Measurements from ENCODE around the gene IKBKG. TPM values are rescaled to one million over a fixed set of nuclear protein-coding genes. Genes with fewer than 3 reads are reported as not detected.

The IKBKG gene
- total and polyA plus RNA-seq, 2 of the 13 experiments (the other 11 are each of a cell fraction or from before 2014, with no cell fraction given), result 30.6 to 44.3 TPM

GRCh38 chrX:154534526-154535322 is 12.7 kb upstream of the IKBKG start (continued):
- no peak for TF ChIP-seq PREB (CRISPR knock-in tag; IDR thresholded peaks at IDR 0.05)
- peak; percentile 67 for TF ChIP-seq ZBTB38 (CRISPR knock-in tag; IDR thresholded peaks at IDR 0.05)
- no peak for TF ChIP-seq NFKBIZ (CRISPR knock-in tag; IDR thresholded peaks at IDR 0.05)
- no peak for TF ChIP-seq DRAP1 (CRISPR knock-in tag; IDR thresholded peaks at IDR 0.05)
- peak; percentile 13; the same call in 1 of the 2 replicates for TF ChIP-seq MTA1 (CRISPR knock-in tag; IDR thresholded peaks at IDR 0.05; ENCODE audit: borderline replicate concordance)
- TF ChIP-seq TGIF2 (CRISPR knock-in tag; IDR thresholded peaks at IDR 0.05), result no peak
- 0 out of 2 replicates have a peak, but pooled peaks have one; percentile 34 for TF ChIP-seq BHLHE40 (IDR thresholded peaks at IDR 0.05; ENCODE audit: low read length)
- no peak for TF ChIP-seq ZBTB46 (CRISPR knock-in tag; IDR thresholded peaks at IDR 0.05; ENCODE audit: borderline replicate concordance)
- TF ChIP-seq BRD4 (CRISPR knock-in tag; IDR thresholded peaks at IDR 0.05), result no peak
- no peak for TF ChIP-seq GPN1 (CRISPR knock-in tag; IDR thresholded peaks at IDR 0.05; ENCODE audit: borderline replicate concordance)
- TF ChIP-seq HDAC2 (CRISPR knock-in tag; IDR thresholded peaks at IDR 0.05), result peak; percentile 61; the same call in 1 of the 2 replicates
- no peak for TF ChIP-seq SOX13 (IDR thresholded peaks at IDR 0.05)
- 0 out of 4 replicates have a peak, but pooled peaks of 1 of the 2 experiments have one; percentile 18 for TF ChIP-seq SOX13 (CRISPR knock-in tag; conservative IDR thresholded peaks at IDR 0.05 in 1 of 2, IDR thresholded peaks at IDR 0.05 in 1 of 2)
- no peak for TF ChIP-seq ZNF292 (CRISPR knock-in tag; IDR thresholded peaks at IDR 0.05; ENCODE audit: borderline replicate concordance, low read depth)
- no peak for TF ChIP-seq PRPF4 (IDR thresholded peaks at IDR 0.05; ENCODE audit: low read depth, low read length, poor library complexity, severe bottlenecking)
- TF ChIP-seq BCLAF1 (IDR thresholded peaks at IDR 0.05), result no peak
- TF ChIP-seq RBFOX2 (IDR thresholded peaks at IDR 0.05; ENCODE audit: low read depth, low read length), result 0 out of 2 replicates have a peak, but pooled peaks have one; percentile 35
- TF ChIP-seq SNAPC4 (CRISPR knock-in tag; IDR thresholded peaks at IDR 0.05), result no peak
